ENCODE measurements around the gene NF2. TPM values are rescaled to one million over a fixed set of nuclear protein-coding genes. Genes with fewer than 3 reads are reported as not detected.

Gene NF2
- total RNA-seq, 1 experiment from 2014 or later, result 50.9 TPM

DNA sequence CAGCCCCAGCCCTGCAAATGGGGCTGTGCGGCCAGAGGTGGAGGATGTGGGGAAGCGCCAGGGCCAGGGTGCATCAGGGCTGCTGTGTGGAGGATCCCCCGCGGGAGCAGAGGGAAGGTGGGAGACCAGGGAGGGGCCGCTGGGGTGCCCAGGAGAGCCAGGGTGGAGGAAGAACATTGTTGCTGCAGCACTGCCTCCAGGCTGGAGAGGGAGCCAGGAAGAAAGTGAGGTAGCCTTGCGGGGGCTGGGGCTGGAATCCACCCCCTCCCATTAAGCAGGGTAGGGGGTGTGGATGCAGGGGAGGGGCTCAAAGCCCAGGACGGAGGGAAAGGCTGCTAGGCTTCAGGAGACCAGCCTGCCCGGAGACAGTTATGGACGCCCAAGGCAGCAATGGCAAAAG, 131.4 kb downstream of the NF2 start:
- Histone ChIP-seq H3K27ac (ENCODE audit: insufficient read length, low read depth, low read length) (no peak overlapping the region), H3K4me1 (ENCODE audit: insufficient read depth, low read length) (no peaks in the 10 kb centered on the region), H2BK5ac (ENCODE audit: insufficient read length, low read length) (no peak overlapping the region), H3K18ac (ENCODE audit: insufficient read length, low read depth, low read length) (no peak overlapping the region), H3K79me2 (ENCODE audit: insufficient read depth, low read length) (no peaks in the 10 kb centered on the region), H3K27me3 (ENCODE audit: insufficient read depth, low read length) (no peaks in the 10 kb centered on the region), H3K4ac (ENCODE audit: low read depth, low read length) (no peak overlapping the region), H4K20me1 (ENCODE audit: control insufficient read depth, insufficient read depth, insufficient read length) (peaks cover 2% of the 10 kb centered on the region), H4K91ac (ENCODE audit: insufficient read length, low read depth, low read length) (no peak overlapping the region), H2BK12ac (ENCODE audit: insufficient read length, low read depth, low read length) (no peak overlapping the region), H4K5ac (ENCODE audit: insufficient read length, low read depth, low read length) (no peak overlapping the region), H4K8ac (replicated peaks; ENCODE audit: insufficient read length, low read depth, low read length) (no peak overlapping the region), H3K79me1 (ENCODE audit: insufficient read depth, low read depth, low read length, poor library complexity, severe bottlenecking) (no peaks in the 10 kb centered on the region), H2AFZ (ENCODE audit: low read length) (no peak overlapping the region), H2BK20ac (ENCODE audit: low read depth, low read length, poor library complexity, severe bottlenecking) (no peak overlapping the region), H3T11ph (ENCODE audit: low read length) (no peak overlapping the region), H3K9me3 (ENCODE audit: control insufficient read depth, low read depth, low read length) (no peaks in the 10 kb centered on the region), H3K23ac (ENCODE audit: insufficient read length, low read depth, low read length) (no peak overlapping the region), H3K14ac (ENCODE audit: insufficient read depth, low read length) (no peak overlapping the region), H3K56ac (ENCODE audit: insufficient read length, low read depth, low read length) (no peak overlapping the region), H2AK5ac (ENCODE audit: insufficient read length, low read length) (no peak overlapping the region), H3K23me2 (ENCODE audit: insufficient read length, low read depth, low read length, poor library complexity, severe bottlenecking) (no peaks in the 10 kb centered on the region), H3K4me2 (ENCODE audit: insufficient read depth, insufficient read length, low read length) (no peak overlapping the region), H3K9ac (ENCODE audit: extremely low read depth, insufficient read length, low read length) (no peak overlapping the region), H2BK120ac (ENCODE audit: low read depth, low read length, poor library complexity, severe bottlenecking) (no peak overlapping the region), H2BK15ac (ENCODE audit: low read depth, low read length) (no peak overlapping the region)
- H3K4me1 Mint-ChIP-seq, result peaks cover 8 to 22% of the 10 kb centered on the region in 2 experiments
- DNase-seq, result peak; percentile 63
- peaks cover 0 to 5% (median 3%) of the 10 kb centered on the region in 3 experiments; a peak in 3 of 7 replicates for H3K36me3 Mint-ChIP-seq (ENCODE audit: insufficient read depth in 1 of 3, low read depth in 3 of 3)
- peak overlapping the region in 1 of 2 experiments; percentile 20; a peak in 1 of 5 replicates for H3K4me3 Mint-ChIP-seq
- peak overlapping the region in 2 of 3 experiments; percentile 18 to 91; a peak in 2 of 7 replicates for H3K27ac Mint-ChIP-seq
- peaks cover 3% of the 10 kb centered on the region in 2 experiments; a peak in 3 of 5 replicates for H3K9me3 Mint-ChIP-seq
- TF ChIP-seq, protein P1, sequence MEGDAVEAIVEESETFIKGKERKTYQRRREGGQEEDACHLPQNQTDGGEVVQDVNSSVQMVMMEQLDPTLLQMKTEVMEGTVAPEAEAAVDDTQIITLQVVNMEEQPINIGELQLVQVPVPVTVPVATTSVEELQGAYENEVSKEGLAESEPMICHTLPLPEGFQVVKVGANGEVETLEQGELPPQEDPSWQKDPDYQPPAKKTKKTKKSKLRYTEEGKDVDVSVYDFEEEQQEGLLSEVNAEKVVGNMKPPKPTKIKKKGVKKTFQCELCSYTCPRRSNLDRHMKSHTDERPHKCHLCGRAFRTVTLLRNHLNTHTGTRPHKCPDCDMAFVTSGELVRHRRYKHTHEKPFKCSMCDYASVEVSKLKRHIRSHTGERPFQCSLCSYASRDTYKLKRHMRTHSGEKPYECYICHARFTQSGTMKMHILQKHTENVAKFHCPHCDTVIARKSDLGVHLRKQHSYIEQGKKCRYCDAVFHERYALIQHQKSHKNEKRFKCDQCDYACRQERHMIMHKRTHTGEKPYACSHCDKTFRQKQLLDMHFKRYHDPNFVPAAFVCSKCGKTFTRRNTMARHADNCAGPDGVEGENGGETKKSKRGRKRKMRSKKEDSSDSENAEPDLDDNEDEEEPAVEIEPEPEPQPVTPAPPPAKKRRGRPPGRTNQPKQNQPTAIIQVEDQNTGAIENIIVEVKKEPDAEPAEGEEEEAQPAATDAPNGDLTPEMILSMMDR (conservative IDR thresholded peaks at IDR 0.05), result peak; percentile 39
- no CpG with 5 or more reads among the region's 9 CpGs for WGBS (ENCODE audit: extremely low coverage, insufficient read length, low lambda C conversion rate)
- no peaks in the 10 kb centered on the region for H3K27me3 Mint-ChIP-seq (ENCODE audit: low read depth)

Measured in H9 (cell line).